Measurements from ENCODE around the gene SLC40A1. TPM values are rescaled to one million over a fixed set of nuclear protein-coding genes. Genes with fewer than 3 reads are reported as not detected.
A peak's percentile ranks its signal among the peaks of the same experiment; 100 is the strongest.

Gene SLC40A1
- total and polyA plus RNA-seq, 2 of the 13 experiments (the other 11 are each of a cell fraction or from before 2014, with no cell fraction given), result 10.6 to 24.9 TPM

DNA sequence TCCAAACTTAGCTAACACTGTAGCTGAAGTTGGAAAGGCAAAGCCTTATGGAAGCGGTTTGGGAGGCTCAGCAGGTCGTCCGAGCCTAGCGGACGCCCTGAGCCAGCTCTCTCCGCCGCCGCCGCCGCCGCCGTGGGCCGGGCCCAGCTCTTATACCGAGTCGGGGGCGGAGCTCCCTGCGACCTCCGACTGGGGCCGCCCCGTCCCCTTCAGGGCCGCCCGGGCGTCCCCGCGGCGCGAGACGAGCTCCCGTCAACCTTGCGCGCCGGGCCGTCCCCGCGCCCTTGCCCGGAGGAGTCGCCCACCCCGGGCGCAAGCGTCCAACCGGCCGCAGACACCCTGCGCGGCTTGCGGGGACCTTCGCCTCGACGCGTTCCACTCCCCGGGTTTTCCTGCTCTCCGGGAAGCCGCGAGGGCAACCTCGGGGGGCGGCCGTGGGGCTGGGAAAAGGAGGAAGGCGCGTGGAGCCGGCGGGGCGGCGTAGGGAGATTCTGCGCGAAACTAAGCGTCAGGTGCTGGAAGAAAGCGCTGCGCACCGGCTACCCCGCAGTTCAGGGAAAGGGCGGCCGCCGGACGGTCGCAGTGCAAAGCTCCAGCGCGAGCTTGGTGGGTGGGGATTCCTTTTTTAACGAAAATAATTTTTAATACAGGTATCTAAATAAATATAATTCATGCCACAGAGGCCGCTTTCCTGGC lies at the start of gene SLC40A1 (continued):
- TF ChIP-seq ZZZ3 (CRISPR knock-in tag; IDR thresholded peaks at IDR 0.05; ENCODE audit: borderline replicate concordance) (no peak), ZNF234 (CRISPR knock-in tag; conservative IDR thresholded peaks at IDR 0.05) (no peak), PAF1 (CRISPR knock-in tag; IDR thresholded peaks at IDR 0.05) (no peak), YEATS2 (CRISPR knock-in tag; IDR thresholded peaks at IDR 0.05; ENCODE audit: borderline replicate concordance) (peak; percentile 68; the same call in 1 of the 2 replicates), ZNF883 (CRISPR knock-in tag; IDR thresholded peaks at IDR 0.05; ENCODE audit: not compliant biosample characterization) (peak; percentile 95), ZNF446 (CRISPR knock-in tag; IDR thresholded peaks at IDR 0.05) (no peak; the same call in 1 of the 2 replicates), AKAP8 (CRISPR knock-in tag; IDR thresholded peaks at IDR 0.05) (peak; percentile 47; the same call in 1 of the 2 replicates), FOXK2 (IDR thresholded peaks at IDR 0.05) (no peak), MTERF4 (CRISPR knock-in tag; IDR thresholded peaks at IDR 0.05) (peak; percentile 70), ZNF615 (CRISPR knock-in tag; IDR thresholded peaks at IDR 0.05; ENCODE audit: borderline replicate concordance) (peak; percentile 88; the same call in 1 of the 2 replicates), HNRNPH1 (optimal IDR thresholded peaks at IDR 0.05; ENCODE audit: low read depth, low read length) (no peak), ETV6 (CRISPR knock-in tag; conservative IDR thresholded peaks at IDR 0.05) (peak; percentile 87), HNRNPLL (IDR thresholded peaks at IDR 0.05; ENCODE audit: low read depth, low read length, poor library complexity, severe bottlenecking) (peak; percentile 99), TOE1 (CRISPR knock-in tag; IDR thresholded peaks at IDR 0.05) (peak; percentile 47; the same call in 1 of the 2 replicates), ZFAT (CRISPR knock-in tag; conservative IDR thresholded peaks at IDR 0.05) (0 out of 2 replicates have a peak, but pooled peaks have one; percentile 65), PHB2 (IDR thresholded peaks at IDR 0.05; ENCODE audit: partially characterized antibody) (no peak), HOXA5 (CRISPR knock-in tag; IDR thresholded peaks at IDR 0.05) (no peak), ZFP62 (CRISPR knock-in tag; IDR thresholded peaks at IDR 0.05) (no peak), RNF219 (CRISPR knock-in tag; IDR thresholded peaks at IDR 0.05) (no peak; the same call in 1 of the 2 replicates), ZNF30 (CRISPR knock-in tag; IDR thresholded peaks at IDR 0.05) (0 out of 2 replicates have a peak, but pooled peaks have one; percentile 46)
- TF ChIP-seq, protein P1, sequence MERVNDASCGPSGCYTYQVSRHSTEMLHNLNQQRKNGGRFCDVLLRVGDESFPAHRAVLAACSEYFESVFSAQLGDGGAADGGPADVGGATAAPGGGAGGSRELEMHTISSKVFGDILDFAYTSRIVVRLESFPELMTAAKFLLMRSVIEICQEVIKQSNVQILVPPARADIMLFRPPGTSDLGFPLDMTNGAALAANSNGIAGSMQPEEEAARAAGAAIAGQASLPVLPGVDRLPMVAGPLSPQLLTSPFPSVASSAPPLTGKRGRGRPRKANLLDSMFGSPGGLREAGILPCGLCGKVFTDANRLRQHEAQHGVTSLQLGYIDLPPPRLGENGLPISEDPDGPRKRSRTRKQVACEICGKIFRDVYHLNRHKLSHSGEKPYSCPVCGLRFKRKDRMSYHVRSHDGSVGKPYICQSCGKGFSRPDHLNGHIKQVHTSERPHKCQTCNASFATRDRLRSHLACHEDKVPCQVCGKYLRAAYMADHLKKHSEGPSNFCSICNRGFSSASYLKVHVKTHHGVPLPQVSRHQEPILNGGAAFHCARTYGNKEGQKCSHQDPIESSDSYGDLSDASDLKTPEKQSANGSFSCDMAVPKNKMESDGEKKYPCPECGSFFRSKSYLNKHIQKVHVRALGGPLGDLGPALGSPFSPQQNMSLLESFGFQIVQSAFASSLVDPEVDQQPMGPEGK (CRISPR knock-in tag; IDR thresholded peaks at IDR 0.05), result no peak; the same call in 1 of the 2 replicates
- TF ChIP-seq, protein P2, sequence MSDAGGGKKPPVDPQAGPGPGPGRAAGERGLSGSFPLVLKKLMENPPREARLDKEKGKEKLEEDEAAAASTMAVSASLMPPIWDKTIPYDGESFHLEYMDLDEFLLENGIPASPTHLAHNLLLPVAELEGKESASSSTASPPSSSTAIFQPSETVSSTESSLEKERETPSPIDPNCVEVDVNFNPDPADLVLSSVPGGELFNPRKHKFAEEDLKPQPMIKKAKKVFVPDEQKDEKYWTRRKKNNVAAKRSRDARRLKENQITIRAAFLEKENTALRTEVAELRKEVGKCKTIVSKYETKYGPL (CRISPR knock-in tag; IDR thresholded peaks at IDR 0.05), result no peak; the same call in 1 of the 2 replicates
- TF ChIP-seq, protein P3, sequence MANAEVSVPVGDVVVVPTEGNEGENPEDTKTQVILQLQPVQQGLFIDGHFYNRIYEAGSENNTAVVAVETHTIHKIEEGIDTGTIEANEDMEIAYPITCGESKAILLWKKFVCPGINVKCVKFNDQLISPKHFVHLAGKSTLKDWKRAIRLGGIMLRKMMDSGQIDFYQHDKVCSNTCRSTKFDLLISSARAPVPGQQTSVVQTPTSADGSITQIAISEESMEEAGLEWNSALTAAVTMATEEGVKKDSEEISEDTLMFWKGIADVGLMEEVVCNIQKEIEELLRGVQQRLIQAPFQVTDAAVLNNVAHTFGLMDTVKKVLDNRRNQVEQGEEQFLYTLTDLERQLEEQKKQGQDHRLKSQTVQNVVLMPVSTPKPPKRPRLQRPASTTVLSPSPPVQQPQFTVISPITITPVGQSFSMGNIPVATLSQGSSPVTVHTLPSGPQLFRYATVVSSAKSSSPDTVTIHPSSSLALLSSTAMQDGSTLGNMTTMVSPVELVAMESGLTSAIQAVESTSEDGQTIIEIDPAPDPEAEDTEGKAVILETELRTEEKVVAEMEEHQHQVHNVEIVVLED (CRISPR knock-in tag; IDR thresholded peaks at IDR 0.05; ENCODE audit: borderline replicate concordance), result peak; percentile 65
